KBM-7 (cell line): Measurements from ENCODE around the gene OR52M1.

Experiments
- DNase-seq: peaks from one replicate; pipeline ENCODE4 v3.0.0-alpha.2; 2015
- in situ Hi-C: fragments of 300-500 bp; cut with MboI; formaldehyde crosslinking; loops from 2 replicates; pipeline ENCODE4 v1.14.3; 2020; ENCODE audit warnings: low sequenced_read_pairs, low pct_unique_long_range_greater_than_20kb, mixed read lengths

OR52M1 gene

GRCh38 chr11:4559527-4560440 is 14.8 kb downstream of the OR52M1 start:
- DNase-seq: no peak
- in situ Hi-C loops: no loop called here

GRCh38 chr11:4560467-4560866 is 15.5 kb downstream of the OR52M1 start:
- DNase-seq: no peak
- in situ Hi-C loops: no loop called here

GRCh38 chr11:4565371-4565770 is 20.4 kb downstream of the OR52M1 start:
- in situ Hi-C loops: no loop called here

DNA sequence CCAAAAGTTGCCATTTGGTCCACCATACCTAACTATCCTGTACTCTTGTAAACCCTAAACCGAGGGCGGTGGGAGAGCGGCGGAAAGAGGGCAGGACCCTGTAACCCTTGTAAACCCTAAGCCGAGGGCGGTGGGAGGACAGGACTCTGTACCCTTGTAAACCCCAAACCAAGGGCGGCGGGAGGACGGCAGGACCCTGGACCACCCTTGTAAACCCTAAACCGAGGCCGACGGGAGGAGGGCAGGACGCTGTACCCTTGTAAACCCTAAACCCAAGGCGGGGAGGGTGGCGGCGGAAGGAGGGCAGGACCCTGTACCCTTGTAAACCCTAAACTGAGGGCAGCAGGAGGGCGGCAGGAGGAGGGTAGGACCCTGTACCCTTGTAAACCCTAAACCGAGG is 24.1 kb downstream of the OR52M1 start:
- no peak for DNase-seq
- in situ Hi-C loops: no loop called here

More at GRCh38 chr11:4565371-4565770, 20.4 kb downstream of the OR52M1 start:
- DNase-seq: no peak

- in situ Hi-C loops: no loop called here
- DNase-seq: no peak
Measured at GRCh38 chr11:4576880-4577279, 31.9 kb downstream of the OR52M1 start.

- in situ Hi-C loops: no loop called here
- DNase-seq: no peak
Measured at GRCh38 chr11:4577761-4578160, 32.8 kb downstream of the OR52M1 start.

GRCh38 chr11:4578624-4579023 is 33.6 kb downstream of the OR52M1 start:
- DNase-seq: no peak
- in situ Hi-C loops: no loop called here

DNA sequence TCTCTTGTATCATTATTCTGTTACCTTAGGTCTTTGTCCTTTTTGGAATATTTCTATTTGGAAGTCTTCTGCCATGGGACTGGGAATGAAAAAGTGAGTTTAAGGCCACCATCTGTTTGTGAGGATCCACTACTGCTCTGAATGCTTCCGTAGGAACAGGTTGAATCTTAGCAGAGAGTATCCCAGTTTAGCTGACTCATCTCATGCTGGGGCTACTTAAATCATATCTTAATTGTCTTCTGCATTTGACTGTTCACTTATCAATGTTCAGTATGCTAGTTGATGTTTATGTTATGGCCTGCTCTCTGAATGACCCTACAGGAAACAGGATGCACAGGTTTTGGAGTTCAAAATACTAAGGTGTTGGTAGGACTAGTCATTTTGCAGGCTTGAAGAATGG is 35.1 kb downstream of the OR52M1 start:
- in situ Hi-C loops: no loop called here
- no peak for DNase-seq

- in situ Hi-C loops: no loop called here
- no peak for DNase-seq
Measured at GRCh38 chr11:4581443-4581842, 36.5 kb downstream of the OR52M1 start, which contains the start of gene OR52I2. Gene OR52I2, plus strand, starts transcription at chr11:4581743.

GRCh38 chr11:4589017-4589416 is 44.0 kb downstream of the OR52M1 start:
- in situ Hi-C loops: no loop called here

GRCh38 chr11:4593739-4594138 is 48.7 kb downstream of the OR52M1 start, which contains the start of gene OR52I1:
Gene OR52I1, plus strand, starts transcription at chr11:4594039. Its CDS starts 0 bp downstream, at chr11:4594039.
- in situ Hi-C loops: no loop called here
- DNase-seq: no peak

More at GRCh38 chr11:4589017-4589416, 44.0 kb downstream of the OR52M1 start:
- no peak for DNase-seq
